HG03139 (cell line): Measurements from ENCODE around the gene FAH.
"Not testable (repeated sequence)": the region's sequence is repeated elsewhere in the genome, so short reads cannot be mapped to it uniquely, and the experiment has no call there.

Experiments
- ATAC-seq: cut with Tn5 transposase; IDR thresholded peaks from one replicate; pipeline ENCODE4 v1.9.1; 2021; ENCODE audit not compliant: unreplicated experiment

Gene FAH

GRCh38 chr15:80152896-80153876 is at the start of gene FAH:
FAH (plus strand) TSS chr15:80152999; CDS start chr15:80153055, 56 bp downstream.
- peak; percentile 58 for ATAC-seq

GRCh38 chr15:80105193-80105592 is 47.6 kb upstream of the FAH start:
- ATAC-seq = no peak

GRCh38 chr15:80105595-80105994 is 47.2 kb upstream of the FAH start:
- ATAC-seq = no peak

GRCh38 chr15:80106051-80106450 is 46.7 kb upstream of the FAH start:
- no peak for ATAC-seq

- no peak for ATAC-seq
Observed at GRCh38 chr15:80107204-80107603, 45.6 kb upstream of the FAH start.

- ATAC-seq = no peak
Observed at GRCh38 chr15:80107774-80108173, 45.0 kb upstream of the FAH start.

- ATAC-seq = no peak
Observed at GRCh38 chr15:80109388-80109787, 43.4 kb upstream of the FAH start.

GRCh38 chr15:80110920-80111319 is 41.9 kb upstream of the FAH start:
- ATAC-seq = no peak

- ATAC-seq = no peak
Observed at GRCh38 chr15:80114114-80114513, 38.7 kb upstream of the FAH start.

- ATAC-seq = no peak
Observed at GRCh38 chr15:80115021-80115420, 37.8 kb upstream of the FAH start.

- no peak for ATAC-seq
Observed at GRCh38 chr15:80118956-80119355, 33.8 kb upstream of the FAH start.

- no peak for ATAC-seq
Observed at GRCh38 chr15:80120636-80121035, 32.2 kb upstream of the FAH start.

- ATAC-seq = no peak
Observed at GRCh38 chr15:80121546-80121945, 31.3 kb upstream of the FAH start.

GRCh38 chr15:80123034-80123433 is 29.8 kb upstream of the FAH start:
- no peak for ATAC-seq

GRCh38 chr15:80127253-80127652 is 25.5 kb upstream of the FAH start:
- ATAC-seq = not testable (repeated sequence)

- no peak for ATAC-seq
Observed at GRCh38 chr15:80127911-80128310, 24.9 kb upstream of the FAH start.

GRCh38 chr15:80132382-80132781 is 20.4 kb upstream of the FAH start:
- no peak for ATAC-seq

GRCh38 chr15:80136854-80137253 is 15.9 kb upstream of the FAH start:
- no peak for ATAC-seq

- no peak for ATAC-seq
Observed at GRCh38 chr15:80138961-80139360, 13.8 kb upstream of the FAH start.

GRCh38 chr15:80140909-80141308 is 11.9 kb upstream of the FAH start:
- ATAC-seq = no peak

- ATAC-seq = no peak
Observed at GRCh38 chr15:80141916-80142598, 10.7 kb upstream of the FAH start.

- ATAC-seq = no peak
Observed at GRCh38 chr15:80142646-80143045, 10.2 kb upstream of the FAH start.
